GM12878 (cell line): Measurements from ENCODE around the gene BCS1L. TPM values are rescaled to one million over a fixed set of nuclear protein-coding genes. Genes with fewer than 3 reads are reported as not detected.
A peak's percentile ranks its signal among the peaks of the same experiment; 100 is the strongest.

Source experiments
- BCL11A ChIP-seq: IDR thresholded peaks from 2 replicates; pipeline ENCODE4 v1.6.1; 2011; ENCODE audit warnings: low read depth, low read length
- BCLAF1 ChIP-seq: fragments of 450-650 bp; IDR thresholded peaks from 2 replicates; pipeline ENCODE4 v1.6.1; 2017; ENCODE audit warnings: antibody characterized with exemption, mild to moderate bottlenecking, moderate library complexity
- CBX3 ChIP-seq: fragments of 200-600 bp; sonication (generic); IDR thresholded peaks from 2 replicates; pipeline ENCODE4 v1.6.1; 2016; ENCODE audit warnings: low read depth, borderline replicate concordance
- FOS ChIP-seq: IDR thresholded peaks from 3 replicates; pipeline ENCODE4 v1.6.1; 2011; ENCODE audit warnings: borderline replicate concordance; ENCODE audit not compliant: insufficient read length; ENCODE audit errors: extremely low read depth
- HCFC1 ChIP-seq: fragments of 150-350 bp; IDR thresholded peaks from 2 replicates; pipeline ENCODE4 v1.6.1; 2014; ENCODE audit warnings: low read length
- HDAC2 ChIP-seq: fragments of 200-600 bp; sonication (generic); IDR thresholded peaks from 2 replicates; pipeline ENCODE4 v1.6.1; 2017
- IRF4 ChIP-seq: IDR thresholded peaks from 2 replicates; pipeline ENCODE4 v1.6.1; 2011; ENCODE audit warnings: low read depth, low read length
- KLF5 ChIP-seq: fragments of 450-650 bp; IDR thresholded peaks from 2 replicates; pipeline ENCODE4 v1.6.1; 2014; ENCODE audit warnings: mild to moderate bottlenecking; ENCODE audit not compliant: partially characterized antibody
- NR2C2 ChIP-seq: IDR thresholded peaks from 2 replicates; pipeline ENCODE4 v1.6.1; 2011; ENCODE audit warnings: borderline replicate concordance, low read depth; ENCODE audit not compliant: control insufficient read depth, insufficient read length
- NR2F1 ChIP-seq: fragments of 450-650 bp; conservative IDR thresholded peaks from 2 replicates; pipeline ENCODE4 v1.6.1; 2017; ENCODE audit warnings: mild to moderate bottlenecking
- POLR2A ChIP-seq: IDR thresholded peaks from 2 replicates; pipeline ENCODE4 v1.6.1; 2011; ENCODE audit warnings: low read depth, mild to moderate bottlenecking, low read length
- POU2F2 ChIP-seq: IDR thresholded peaks from 3 replicates; pipeline ENCODE4 v1.6.1; 2011; ENCODE audit warnings: low read depth, mild to moderate bottlenecking, low read length, borderline replicate concordance
- YBX1 ChIP-seq: fragments of 450-650 bp; IDR thresholded peaks from 2 replicates; pipeline ENCODE4 v1.6.1; 2016; ENCODE audit warnings: antibody characterized with exemption
- YY1 ChIP-seq: IDR thresholded peaks from 2 replicates; pipeline ENCODE4 v1.6.1; 2011; ENCODE audit warnings: low read depth, mild to moderate bottlenecking, low read length
- ZNF592 ChIP-seq: fragments of 450-650 bp; IDR thresholded peaks from 2 replicates; pipeline ENCODE4 v1.6.1; 2017; ENCODE audit warnings: mild to moderate bottlenecking, moderate library complexity
- ZSCAN29 ChIP-seq: fragments of 450-650 bp; IDR thresholded peaks from 2 replicates; pipeline ENCODE4 v1.6.1; 2017; ENCODE audit warnings: mild to moderate bottlenecking, moderate library complexity
- ZZZ3 ChIP-seq: IDR thresholded peaks from 2 replicates; pipeline ENCODE4 v1.6.1; 2011; ENCODE audit warnings: low read depth; ENCODE audit not compliant: control insufficient read depth, insufficient read length
- polyA plus RNA-seq, 11 experiments: library from polyadenylated mRNA; depleted of rRNA in 4 of 11; unstranded in 6 of 11; stranded (reverse) in 5 of 11; fragments of >200 nt; fragmentation: Nextera tagmentation in 4 of 11; fragmentation: Illumina TruSeq in 1 of 11; extraction: Ambion mirVana in 4 of 11; extraction: Trizol in 1 of 11; gene quantifications; 1 replicate in 1 of 11; 2 replicates in 10 of 11; pipeline versions ENCODE4 v1.2.1 to v1.2.3, GENCODE V29; 2011 to 2016; ENCODE audit warnings: inconsistent platforms in 2 of 11, missing spikeins in 2 of 11, low read depth in 1 of 11
- total RNA-seq, 4 experiments: library from RNA; depleted of rRNA in 3 of 4; stranded (reverse); fragments of >200 nt in 3 of 4; fragmentation: Illumina TruSeq in 1 of 4; extraction: Trizol in 1 of 4; gene quantifications; 2 replicates each; pipeline versions ENCODE4 v1.2.1 to v1.2.3, GENCODE V29; 2013 to 2021

The BCS1L gene
- total and polyA plus RNA-seq, 10 of the 15 experiments (the other 5 are each of a cell fraction or from before 2014, with no cell fraction given) = 40.4 to 114 (median 65.2) TPM

- TF ChIP-seq ZNF592 (no peak), HDAC2 (no peak), IRF4 (0 out of 2 replicates have a peak, but pooled peaks have one; percentile 24), FOS (no peak), BCL11A (no peak), BCLAF1 (no peak), HCFC1 (no peak), NR2C2 (no peak), YY1 (0 out of 2 replicates have a peak, but pooled peaks have one; percentile 26), POU2F2 (no peak), POLR2A (no peak), NR2F1 (0 out of 2 replicates have a peak, but pooled peaks have one; percentile 10), ZSCAN29 (no peak), CBX3 (no peak), KLF5 (no peak), YBX1 (no peak), ZZZ3 (no peak)
Measured at GRCh38 chr2:218658671-218659257, 719 bp upstream of the BCS1L start (continued).
